Limb (tissue), 2 donors: ENCODE data around the gene TESMIN.

Experiments
- DNase-seq, 2 donors: peaks; one replicate each; pipeline ENCODE4 v3.0.0-alpha.2; 2016; ENCODE audit errors: extremely low spot score in 2 of 2

The TESMIN gene

GRCh38 chr11:68751331-68751856 is at the start of gene TESMIN:
Gene TESMIN (minus strand): TSS chr11:68751520. CDS start chr11:68750660, 860 bp downstream.
- DNase-seq: peak; percentile 42 to 89

GRCh38 chr11:68798221-68798813 is 47.0 kb upstream of the TESMIN start:
- no peak for DNase-seq

- no peak for DNase-seq
Measured at GRCh38 chr11:68796801-68797200, 45.5 kb upstream of the TESMIN start.

- DNase-seq: no peak
Measured at GRCh38 chr11:68792400-68792966, 41.2 kb upstream of the TESMIN start.

GRCh38 chr11:68784653-68785052 is 33.3 kb upstream of the TESMIN start:
- no peak for DNase-seq

- DNase-seq: no peak
Measured at GRCh38 chr11:68783216-68783821, 32.0 kb upstream of the TESMIN start.

GRCh38 chr11:68782711-68783110 is 31.4 kb upstream of the TESMIN start:
- no peak for DNase-seq

- no peak for DNase-seq
Measured at GRCh38 chr11:68780829-68781228, 29.5 kb upstream of the TESMIN start.

- DNase-seq: no peak
Measured at GRCh38 chr11:68778205-68778604, 26.9 kb upstream of the TESMIN start.

GRCh38 chr11:68776442-68777235 is 25.3 kb upstream of the TESMIN start:
- no peak for DNase-seq

- DNase-seq: no peak
Measured at GRCh38 chr11:68775951-68776388, 24.6 kb upstream of the TESMIN start.

- no peak for DNase-seq
Measured at GRCh38 chr11:68774194-68774585, 22.9 kb upstream of the TESMIN start.

GRCh38 chr11:68773521-68774193 is 22.3 kb upstream of the TESMIN start:
- DNase-seq: peak in 1 of 2 donors; percentile 8

GRCh38 chr11:68772936-68773335 is 21.6 kb upstream of the TESMIN start:
- no peak for DNase-seq

- no peak for DNase-seq
Measured at GRCh38 chr11:68770781-68771180, 19.5 kb upstream of the TESMIN start.

GRCh38 chr11:68767672-68768071 is 16.4 kb upstream of the TESMIN start:
- DNase-seq: no peak

GRCh38 chr11:68766786-68767185 is 15.5 kb upstream of the TESMIN start:
- no peak for DNase-seq

- no peak for DNase-seq
Measured at GRCh38 chr11:68764746-68765145, 13.4 kb upstream of the TESMIN start.

GRCh38 chr11:68763926-68764657 is 12.8 kb upstream of the TESMIN start:
- DNase-seq: no peak

GRCh38 chr11:68763181-68763721 is 11.9 kb upstream of the TESMIN start:
- no peak for DNase-seq
